NCI-H2107 (cell line): ENCODE results near the gene CAVIN4.

Experiments
- DNase-seq: peaks from one replicate; lab custom pipeline; 2025; lab: John Stamatoyannopoulos, UW

The CAVIN4 gene

GRCh38 chr9:100577776-100578448 lies at the start of gene CAVIN4:
TSS of gene CAVIN4 (plus strand) at chr9:100578079. CDS start at chr9:100578144, 65 bp downstream.
- no peak for DNase-seq

GRCh38 chr9:100534401-100534800 lies 43.5 kb upstream of the CAVIN4 start:
- no peak for DNase-seq

- no peak for DNase-seq
Observed at GRCh38 chr9:100540327-100540726, 37.6 kb upstream of the CAVIN4 start.

- DNase-seq = no peak
Observed at GRCh38 chr9:100549048-100549447, 28.8 kb upstream of the CAVIN4 start.

- DNase-seq = no peak
Observed at GRCh38 chr9:100554935-100555401, 22.9 kb upstream of the CAVIN4 start.

- no peak for DNase-seq
Observed at GRCh38 chr9:100555471-100555870, 22.4 kb upstream of the CAVIN4 start.

- DNase-seq = no peak
Observed at GRCh38 chr9:100557053-100557452, 20.8 kb upstream of the CAVIN4 start.

- no peak for DNase-seq
Observed at GRCh38 chr9:100561256-100561655, 16.6 kb upstream of the CAVIN4 start.

- no peak for DNase-seq
Observed at GRCh38 chr9:100567856-100568255, 10.0 kb upstream of the CAVIN4 start.

GRCh38 chr9:100573655-100574260 lies 4.1 kb upstream of the CAVIN4 start:
- no peak for DNase-seq

GRCh38 chr9:100575006-100575405 lies 2.9 kb upstream of the CAVIN4 start:
- DNase-seq = no peak

- no peak for DNase-seq
Observed at GRCh38 chr9:100575765-100576386, 2.0 kb upstream of the CAVIN4 start.

GRCh38 chr9:100578610-100579009 lies 731 bp downstream of the CAVIN4 start:
- no peak for DNase-seq

GRCh38 chr9:100579665-100580064 lies 1.8 kb downstream of the CAVIN4 start:
- no peak for DNase-seq

GRCh38 chr9:100580257-100580656 lies 2.4 kb downstream of the CAVIN4 start:
- DNase-seq = no peak

- DNase-seq = no peak
Observed at GRCh38 chr9:100581081-100581480, 3.2 kb downstream of the CAVIN4 start.

- DNase-seq = no peak
Observed at GRCh38 chr9:100581661-100582060, 3.8 kb downstream of the CAVIN4 start.

- no peak for DNase-seq
Observed at GRCh38 chr9:100583014-100583802, 5.3 kb downstream of the CAVIN4 start.

GRCh38 chr9:100584951-100585350 lies 7.1 kb downstream of the CAVIN4 start:
- no peak for DNase-seq

GRCh38 chr9:100586093-100586492 lies 8.2 kb downstream of the CAVIN4 start:
- no peak for DNase-seq

GRCh38 chr9:100587375-100587774 lies 9.5 kb downstream of the CAVIN4 start:
- DNase-seq = no peak

- DNase-seq = no peak
Observed at GRCh38 chr9:100589582-100589981, 11.7 kb downstream of the CAVIN4 start.
